Kidney (tissue), 14 donors: Measurements from ENCODE around the gene DPP6. TPM values are rescaled to one million over a fixed set of nuclear protein-coding genes. Genes with fewer than 3 reads are reported as not detected.

Experiments used
- DNase-seq, 5 donors: peaks; one replicate each; pipeline ENCODE4 v3.0.0-alpha.2; 2013 to 2020
- FAIRE-seq: peaks from 2 replicates; lab custom pipeline; 2012; peaks lifted over from hg19 to GRCh38; lab: Jason Lieb, UNC
- H3K27ac ChIP-seq, 2 donors: one replicate each; pipeline ENCODE4 v1.7.0; 2013; ENCODE audit warnings: low read depth in 2 of 2, low read length in 2 of 2, inconsistent platforms in 1 of 2
- H3K27me3 ChIP-seq: one replicate; pipeline ENCODE4 v1.7.1; 2013; ENCODE audit warnings: low read length, inconsistent platforms; ENCODE audit not compliant: control insufficient read depth, insufficient read depth
- H3K36me3 ChIP-seq, 3 donors: one replicate each; pipeline versions ENCODE4 v1.7.0 to v1.7.1; 2013; ENCODE audit warnings: low read length in 3 of 3, control low read depth in 1 of 3, inconsistent platforms in 1 of 3; ENCODE audit not compliant: insufficient read depth in 3 of 3, control insufficient read depth in 2 of 3
- H3K4me1 ChIP-seq, 3 donors: one replicate each; pipeline versions ENCODE4 v1.7.0 to v1.7.1; 2013; ENCODE audit warnings: low read length in 3 of 3, inconsistent platforms in 1 of 3, low read depth in 1 of 3; ENCODE audit not compliant: control insufficient read depth in 2 of 3, insufficient read depth in 2 of 3
- H3K4me3 ChIP-seq, 3 donors: one replicate each; pipeline versions ENCODE4 v1.7.0 to v1.8.1; 2013; ENCODE audit warnings: low read length in 3 of 3, control low read depth in 1 of 3, inconsistent platforms in 1 of 3
- H3K9ac ChIP-seq, 3 donors: one replicate each; pipeline versions ENCODE4 v1.7.0 to v1.7.1; 2013; ENCODE audit warnings: low read length in 3 of 3, control low read depth in 1 of 3, inconsistent platforms in 1 of 3
- H3K9me3 ChIP-seq, 3 donors: one replicate each; pipeline versions ENCODE4 v1.7.0 to v1.7.1; 2013; ENCODE audit warnings: low read length in 3 of 3, control low read depth in 1 of 3, inconsistent platforms in 1 of 3; ENCODE audit not compliant: control insufficient read depth in 2 of 3, insufficient read depth in 1 of 3
- intact Hi-C: fragments of 100-400 bp; cut with DNase I; formaldehyde crosslinking; loops from one replicate; pipeline ENCODE4 v1.11.1; 2022
- polyA plus RNA-seq: library from polyadenylated mRNA; stranded (reverse); fragments of 350-450 nt; fragmentation: Illumina TruSeq; extraction: RNeasy Lipid Tissue Mini Kit (QIAGEN cat#74804); gene quantifications from one replicate; pipeline ENCODE4 v1.2.3, GENCODE V29; 2014; ENCODE audit warnings: low read depth, low replicate concordance; ENCODE audit not compliant: insufficient read depth
- total RNA-seq: library from RNA; stranded (reverse); fragmentation: NEBNext Ultra II Directional; extraction: Animal tissue kit (Norgen Biotek cat#: 25700); gene quantifications from one replicate; pipeline ENCODE4 v1.2.1, GENCODE V29; 2021
- TF ChIP-seq, protein P1 (sequence below): IDR thresholded peaks from 3 replicates; pipeline ENCODE4 v1.5.1; 2012; ENCODE audit warnings: mild to moderate bottlenecking, moderate library complexity, borderline replicate concordance; ENCODE audit not compliant: insufficient read depth; ENCODE audit errors: extremely low read depth
- donor health status: control.
- donor health status: control.
- donor health status: control.
- donor health status: control.
- donor health status: control.
- donor health status: DM: yes; HTN: yes; CAD: no.
- donor health status: Normal renal cell carcinoma (clear cell type).

The DPP6 gene
- total and polyA plus RNA-seq, 2 donors from 2014 or later = 1.8 to 6.9 TPM

DNA sequence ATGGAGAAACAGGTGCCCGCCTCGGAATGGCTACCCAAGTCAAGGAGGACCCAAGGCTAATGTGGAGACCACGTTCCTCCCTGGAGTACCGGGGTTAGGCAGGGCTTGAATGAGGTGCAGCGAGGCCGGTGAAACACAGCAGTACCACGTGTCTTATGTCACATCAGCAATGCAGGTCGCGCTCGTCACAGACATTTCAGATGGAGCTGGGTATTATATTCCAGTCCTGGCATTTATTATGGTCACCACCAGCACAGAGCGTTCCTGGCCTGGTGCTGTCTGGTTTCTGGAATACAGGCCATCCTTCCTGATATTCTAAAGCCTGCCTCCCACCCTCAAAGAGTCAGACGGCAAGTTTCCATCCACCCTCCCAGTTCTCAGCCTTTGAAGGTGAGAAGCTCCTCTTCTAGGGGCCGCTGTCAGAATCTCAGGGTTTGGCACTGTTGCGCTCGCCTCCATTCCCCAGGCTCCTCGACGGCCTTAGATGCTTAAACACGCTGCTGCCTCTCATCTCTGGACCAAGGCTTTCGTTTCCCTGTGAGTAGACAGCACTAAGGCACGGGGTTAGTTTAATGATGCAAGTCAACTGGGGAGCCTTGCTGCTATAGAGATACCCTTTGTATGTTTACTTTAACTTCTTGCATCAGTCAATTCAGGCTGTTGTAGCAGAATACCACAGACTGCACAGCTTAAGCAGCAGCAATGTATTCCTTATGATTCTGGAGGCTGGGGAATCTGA is 377.6 kb downstream of the DPP6 start:
- Histone ChIP-seq H3K9ac (no peak overlapping the region), H3K36me3 (no peaks in the 10 kb centered on the region), H3K27me3 (no peaks in the 10 kb centered on the region), H3K4me1 (peaks cover 0 to 3% (median 0%) of the 10 kb centered on the region in 3 donors), H3K9me3 (no peaks in the 10 kb centered on the region), H3K4me3 (no peak overlapping the region), H3K27ac (no peak overlapping the region)
- intact Hi-C loops = no loop called here
- TF ChIP-seq, protein P1, sequence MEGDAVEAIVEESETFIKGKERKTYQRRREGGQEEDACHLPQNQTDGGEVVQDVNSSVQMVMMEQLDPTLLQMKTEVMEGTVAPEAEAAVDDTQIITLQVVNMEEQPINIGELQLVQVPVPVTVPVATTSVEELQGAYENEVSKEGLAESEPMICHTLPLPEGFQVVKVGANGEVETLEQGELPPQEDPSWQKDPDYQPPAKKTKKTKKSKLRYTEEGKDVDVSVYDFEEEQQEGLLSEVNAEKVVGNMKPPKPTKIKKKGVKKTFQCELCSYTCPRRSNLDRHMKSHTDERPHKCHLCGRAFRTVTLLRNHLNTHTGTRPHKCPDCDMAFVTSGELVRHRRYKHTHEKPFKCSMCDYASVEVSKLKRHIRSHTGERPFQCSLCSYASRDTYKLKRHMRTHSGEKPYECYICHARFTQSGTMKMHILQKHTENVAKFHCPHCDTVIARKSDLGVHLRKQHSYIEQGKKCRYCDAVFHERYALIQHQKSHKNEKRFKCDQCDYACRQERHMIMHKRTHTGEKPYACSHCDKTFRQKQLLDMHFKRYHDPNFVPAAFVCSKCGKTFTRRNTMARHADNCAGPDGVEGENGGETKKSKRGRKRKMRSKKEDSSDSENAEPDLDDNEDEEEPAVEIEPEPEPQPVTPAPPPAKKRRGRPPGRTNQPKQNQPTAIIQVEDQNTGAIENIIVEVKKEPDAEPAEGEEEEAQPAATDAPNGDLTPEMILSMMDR = no peak
- DNase-seq = peak in 1 of 5 donors; percentile 10
- no peak for FAIRE-seq

DNA sequence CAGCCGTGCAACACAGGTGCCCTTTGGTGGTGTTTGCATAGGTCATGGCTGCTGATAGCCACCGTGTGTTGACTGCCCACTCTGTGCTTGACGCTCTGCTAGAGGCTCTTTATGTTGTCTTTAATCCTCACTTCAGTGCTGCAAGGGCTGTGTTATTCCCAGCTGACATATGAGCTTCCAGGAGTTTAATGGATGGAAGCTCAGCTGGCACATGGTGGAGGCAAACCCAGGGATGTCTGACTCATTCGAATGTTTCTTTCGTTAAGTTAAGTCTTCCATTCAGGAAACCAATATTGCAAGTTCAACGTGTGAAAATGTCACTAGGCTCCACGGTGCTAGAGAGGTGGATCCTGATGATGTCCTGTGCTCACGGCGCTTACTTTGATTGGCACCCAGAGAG is 378.4 kb downstream of the DPP6 start:
- Histone ChIP-seq H3K9me3 (no peaks in the 10 kb centered on the region), H3K27me3 (no peaks in the 10 kb centered on the region), H3K27ac (no peak overlapping the region), H3K9ac (no peak overlapping the region), H3K36me3 (no peaks in the 10 kb centered on the region), H3K4me1 (peaks cover 0 to 3% (median 0%) of the 10 kb centered on the region in 3 donors), H3K4me3 (no peak overlapping the region)
- FAIRE-seq = no peak
- TF ChIP-seq, protein P1 = no peak
- intact Hi-C loops = no loop called here
- no peak for DNase-seq

DNA sequence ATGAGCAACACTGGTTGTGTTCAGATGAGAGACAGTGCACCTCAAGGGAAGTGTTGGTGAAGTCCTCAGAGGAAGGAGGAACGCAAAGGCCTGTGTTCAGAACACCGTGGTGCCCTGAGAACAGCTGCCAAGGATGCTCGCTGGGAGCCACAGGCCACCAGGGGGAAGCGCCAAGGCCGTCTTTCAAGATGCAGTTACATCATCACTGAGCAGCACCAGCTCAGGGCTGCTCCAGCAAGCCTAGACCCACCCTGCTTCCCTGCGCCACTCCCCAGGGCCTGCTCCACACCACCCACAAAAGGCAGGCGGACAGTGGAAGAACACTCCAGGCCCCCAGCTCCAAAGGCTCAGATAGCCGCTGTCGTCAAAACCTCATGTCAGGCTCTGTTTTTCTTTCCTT is 378.8 kb downstream of the DPP6 start:
- H3K4me3 ChIP-seq = no peak overlapping the region
- no peaks in the 10 kb centered on the region for H3K36me3 ChIP-seq
- intact Hi-C loops = no loop called here
- TF ChIP-seq, protein P1 = no peak
- H3K27ac ChIP-seq = no peak overlapping the region
- no peaks in the 10 kb centered on the region for H3K9me3 ChIP-seq
- peaks cover 0 to 3% (median 0%) of the 10 kb centered on the region in 3 donors for H3K4me1 ChIP-seq
- FAIRE-seq (no peak), DNase-seq (no peak)
- H3K9ac ChIP-seq = no peak overlapping the region
- H3K27me3 ChIP-seq = no peaks in the 10 kb centered on the region
